ENCODE measurements around the gene AP3S2. TPM values are rescaled to one million over a fixed set of nuclear protein-coding genes. Genes with fewer than 3 reads are reported as not detected.
"Not testable (repeated sequence)": the region's sequence is repeated elsewhere in the genome, so short reads cannot be mapped to it uniquely, and the experiment has no call there.

Gene AP3S2
- 10 to 100 TPM; 28.5 to 40.2 TPM for total RNA-seq

DNA sequence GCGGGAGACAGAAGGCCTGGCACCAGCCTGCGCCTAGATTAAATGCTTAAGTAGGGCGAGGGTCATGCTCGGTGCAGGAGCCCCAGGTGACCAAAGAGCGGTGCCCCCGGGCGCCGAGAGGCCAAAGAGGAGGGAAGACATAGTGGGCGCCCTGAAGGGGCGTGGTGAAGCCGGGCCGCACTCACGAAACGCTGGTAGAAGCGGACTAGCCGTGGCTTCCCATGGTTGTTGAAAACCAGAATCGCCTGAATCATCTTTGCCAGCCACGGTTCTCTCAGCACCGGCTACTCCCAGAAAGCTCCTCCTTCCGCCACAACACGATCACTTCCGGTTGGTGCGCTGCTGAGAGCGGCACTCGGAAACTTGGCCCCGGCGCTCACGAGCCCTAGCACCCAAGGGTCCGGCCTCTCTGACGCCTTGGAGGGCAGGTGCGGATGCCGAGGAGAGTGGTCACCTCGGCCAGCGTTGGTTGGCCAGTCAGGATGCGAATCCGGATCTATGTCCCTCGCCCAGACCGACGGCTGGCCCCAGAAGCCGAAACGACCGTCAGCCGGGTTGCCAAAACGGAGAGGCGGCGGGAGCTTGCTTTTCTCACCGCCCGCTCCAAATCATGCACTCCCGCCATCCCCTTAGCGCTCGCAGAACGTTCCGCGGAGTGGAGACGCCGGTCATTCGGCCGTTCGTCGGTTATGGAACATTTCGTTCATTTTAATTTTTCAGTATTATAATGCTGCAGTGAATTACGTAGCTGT is at the start of gene AP3S2:
Gene AP3S2 (minus strand): TSS at position 299 of the 752 bp plus-strand sequence. CDS start 45 bp downstream, at position 254.
- Mint-ChIP-seq H3K4me1 (ENCODE audit: low read depth) (peaks cover 72% of the 10 kb centered on the region), H3K9me3 (no peaks in the 10 kb centered on the region), H3K27me3 (ENCODE audit: low read depth) (no peaks in the 10 kb centered on the region), H3K27ac (peak within 1 kb of the TSS; percentile 97), H3K4me3 (peak within 1 kb of the TSS; percentile 92 to 99), H3K36me3 (ENCODE audit: insufficient read depth in 2 of 2) (no peaks in the 10 kb centered on the region)
- DNase-seq, result peak; percentile 94
- ATAC-seq (replicated peaks in 1 of 2), result peak; percentile 92 to 93

DNA sequence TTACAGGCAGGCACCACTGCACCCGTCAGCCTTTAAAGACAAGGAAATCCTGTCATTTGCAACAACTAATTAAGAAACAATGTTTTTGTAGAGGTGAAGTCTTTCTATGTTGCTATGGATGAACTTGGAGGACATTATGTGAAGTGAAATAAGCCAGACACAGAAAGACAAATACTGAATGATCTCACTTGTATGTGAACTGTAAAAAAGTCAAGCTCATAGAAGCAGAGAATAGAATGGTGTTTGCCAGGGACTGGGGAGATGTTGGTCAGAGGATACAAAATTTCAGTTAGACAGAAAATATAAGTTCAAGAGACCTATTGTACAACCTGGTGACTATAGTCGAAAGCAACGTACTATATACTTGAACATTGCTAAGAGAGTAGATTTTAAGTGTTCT is 46.1 kb upstream of the AP3S2 start:
- DNase-seq (no peak), ATAC-seq (replicated peaks in 1 of 2) (no peak)
- Mint-ChIP-seq H3K36me3 (ENCODE audit: insufficient read depth in 2 of 2) (no peaks in the 10 kb centered on the region), H3K4me3 (no peak overlapping the region), H3K27me3 (ENCODE audit: low read depth) (peaks cover 4% of the 10 kb centered on the region), H3K4me1 (ENCODE audit: low read depth) (peaks cover 26% of the 10 kb centered on the region), H3K27ac (no peak overlapping the region), H3K9me3 (no peaks in the 10 kb centered on the region)

DNA sequence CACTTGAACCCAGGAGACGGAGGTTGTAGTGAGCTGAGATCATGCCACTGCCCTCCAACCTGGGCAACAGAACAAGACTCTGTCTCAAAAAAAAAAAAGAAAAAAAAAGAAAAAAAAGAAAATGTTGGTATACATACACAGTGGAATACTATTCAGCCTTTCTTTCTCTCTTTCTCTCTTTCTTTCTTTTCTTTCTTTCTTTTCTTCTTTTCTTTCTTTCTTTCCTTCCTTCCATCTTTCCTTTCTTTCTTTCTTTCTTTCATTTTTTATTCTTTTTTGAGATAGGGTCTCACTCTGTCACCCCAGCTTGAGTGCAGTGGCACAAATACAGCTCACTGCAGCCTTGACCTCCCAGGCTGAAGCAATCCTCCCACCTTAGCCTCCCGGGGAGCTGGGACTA is 45.6 kb upstream of the AP3S2 start:
- not testable (repeated sequence) for H3K36me3 Mint-ChIP-seq (ENCODE audit: insufficient read depth in 2 of 2); H3K4me3 Mint-ChIP-seq; ATAC-seq (replicated peaks in 1 of 2); H3K27ac Mint-ChIP-seq; H3K9me3 Mint-ChIP-seq; DNase-seq; H3K27me3 Mint-ChIP-seq (ENCODE audit: low read depth)
- H3K4me1 Mint-ChIP-seq (ENCODE audit: low read depth), result peaks cover 26% of the 10 kb centered on the region

DNA sequence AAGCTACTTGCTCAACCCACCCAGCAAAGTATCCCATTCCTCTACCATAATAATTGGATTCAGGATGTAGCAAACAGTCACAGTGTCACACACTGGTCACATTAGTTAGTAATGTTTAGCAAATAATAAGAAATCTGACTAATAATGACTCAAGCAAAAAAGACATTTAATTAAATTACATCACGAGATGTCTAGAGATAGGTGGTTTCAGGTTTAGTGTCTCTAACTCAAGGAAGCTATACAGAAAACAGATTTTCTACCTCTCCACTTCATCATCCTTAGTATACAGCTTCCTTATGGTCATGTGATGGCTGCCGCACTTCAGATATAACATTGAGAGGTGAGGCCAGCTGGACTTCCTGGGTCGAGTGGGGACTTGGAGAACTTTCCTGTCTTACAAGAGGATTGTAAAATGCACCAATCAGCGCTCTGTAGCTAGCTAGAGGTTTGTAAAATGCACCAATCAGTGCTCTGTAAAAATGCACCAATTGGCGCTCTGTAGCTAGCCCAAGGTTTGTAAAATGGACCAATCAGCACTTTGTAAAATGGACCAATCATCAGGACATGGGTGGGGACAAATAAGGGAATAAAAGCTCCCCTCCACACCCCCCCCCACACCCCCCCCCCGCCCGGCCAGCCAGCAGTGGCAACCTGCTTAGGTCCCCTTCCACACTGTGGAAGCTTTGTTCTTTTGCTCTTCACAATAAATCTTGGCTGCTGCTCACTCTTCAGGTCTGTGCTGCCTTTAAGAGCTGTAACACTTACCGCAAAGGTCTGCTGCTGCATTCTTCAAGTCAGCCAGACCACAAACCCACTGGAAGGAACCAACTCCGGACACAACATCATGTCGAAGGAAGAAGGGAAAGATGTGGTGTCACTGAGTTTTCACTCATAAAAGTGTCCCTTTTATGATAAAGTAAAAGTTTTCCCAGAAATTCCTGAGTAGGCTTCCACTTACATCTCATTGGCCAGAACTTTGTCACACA is 43.9 kb upstream of the AP3S2 start:
- DNase-seq (no peak), ATAC-seq (replicated peaks in 1 of 2) (peak in 1 of 2 donors; percentile 32)

DNA sequence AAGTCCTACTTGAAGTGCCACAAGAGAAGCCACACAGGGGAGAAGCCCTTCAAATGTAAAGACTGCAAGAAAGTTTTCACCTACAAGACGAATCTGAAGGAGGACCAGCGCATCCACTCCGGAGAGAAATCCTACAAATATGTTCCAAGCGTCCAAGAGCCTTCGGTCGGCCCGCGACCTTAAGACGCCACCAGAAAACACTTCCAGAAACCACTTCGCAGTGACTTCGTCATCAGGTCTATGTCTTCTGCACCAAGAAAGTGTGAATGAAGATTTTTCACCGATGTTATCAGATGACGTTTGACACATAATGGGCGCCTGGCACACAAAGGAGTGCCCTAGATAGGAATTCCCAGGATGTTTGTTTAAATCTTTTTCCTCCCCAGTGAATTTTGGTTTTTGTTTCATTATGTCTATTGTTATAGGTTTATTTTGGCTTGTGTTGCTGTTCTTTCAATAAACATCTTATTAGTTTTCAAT is 43.0 kb upstream of the AP3S2 start:
- Mint-ChIP-seq H3K9me3 (no peaks in the 10 kb centered on the region), H3K4me3 (peak overlapping the region in 1 of 2 donors; percentile 28), H3K4me1 (ENCODE audit: low read depth) (peaks cover 26% of the 10 kb centered on the region), H3K27me3 (ENCODE audit: low read depth) (peaks cover 4% of the 10 kb centered on the region), H3K36me3 (ENCODE audit: insufficient read depth in 2 of 2) (no peaks in the 10 kb centered on the region), H3K27ac (no peak overlapping the region)
- no peak for DNase-seq
- ATAC-seq (replicated peaks in 1 of 2), result no peak

More for the DNA sequence above, 43.9 kb upstream of the AP3S2 start:
- no peak overlapping the region for H3K27ac Mint-ChIP-seq
- no peaks in the 10 kb centered on the region for H3K9me3 Mint-ChIP-seq
- peaks cover 4% of the 10 kb centered on the region for H3K27me3 Mint-ChIP-seq (ENCODE audit: low read depth)
- H3K4me3 Mint-ChIP-seq, result no peak overlapping the region
- peaks cover 26% of the 10 kb centered on the region for H3K4me1 Mint-ChIP-seq (ENCODE audit: low read depth)
- no peaks in the 10 kb centered on the region for H3K36me3 Mint-ChIP-seq (ENCODE audit: insufficient read depth in 2 of 2)

DNA sequence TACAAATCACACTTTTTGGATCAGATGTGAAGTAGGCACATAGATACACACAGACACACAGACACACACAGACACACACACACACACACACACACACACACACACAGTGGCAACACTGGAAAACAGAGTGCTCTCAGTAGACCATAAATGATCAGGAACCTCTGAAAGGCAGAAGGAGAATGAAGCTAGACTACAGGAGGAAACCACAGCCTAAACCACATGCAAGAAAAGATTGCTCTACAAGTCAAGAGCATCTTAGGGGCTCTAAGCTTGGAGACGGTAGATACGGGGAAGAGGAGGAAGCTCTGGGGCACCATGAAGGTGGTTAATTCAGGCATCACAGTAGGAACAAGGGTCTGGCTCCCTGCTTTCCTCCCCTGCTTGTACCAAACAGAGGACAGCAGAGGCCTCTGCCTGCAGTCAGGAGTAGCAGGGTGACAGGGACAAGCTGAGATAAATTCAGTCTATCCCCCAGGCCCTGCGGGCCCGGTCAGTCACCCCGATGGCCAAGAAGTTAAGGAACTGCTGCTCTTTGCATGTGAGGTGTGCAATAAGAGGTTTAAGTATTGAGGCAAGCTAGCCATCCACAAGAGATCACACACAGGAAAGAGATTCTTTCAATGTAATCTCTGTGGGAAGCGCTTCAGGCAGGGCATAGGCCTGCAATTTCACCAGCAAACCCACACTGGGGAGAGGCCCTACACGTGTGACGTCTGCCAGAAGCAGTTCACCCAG is 42.4 kb upstream of the AP3S2 start:
- DNase-seq (peak; percentile 11 to 31), ATAC-seq (replicated peaks in 1 of 2) (peak; percentile 66 to 84)
- Mint-ChIP-seq H3K36me3 (ENCODE audit: insufficient read depth in 2 of 2) (no peaks in the 10 kb centered on the region), H3K27ac (no peak overlapping the region), H3K27me3 (ENCODE audit: low read depth) (peaks cover 4% of the 10 kb centered on the region), H3K4me3 (peak overlapping the region in 1 of 2 donors; percentile 28), H3K4me1 (ENCODE audit: low read depth) (peaks cover 26% of the 10 kb centered on the region), H3K9me3 (no peaks in the 10 kb centered on the region)

DNA sequence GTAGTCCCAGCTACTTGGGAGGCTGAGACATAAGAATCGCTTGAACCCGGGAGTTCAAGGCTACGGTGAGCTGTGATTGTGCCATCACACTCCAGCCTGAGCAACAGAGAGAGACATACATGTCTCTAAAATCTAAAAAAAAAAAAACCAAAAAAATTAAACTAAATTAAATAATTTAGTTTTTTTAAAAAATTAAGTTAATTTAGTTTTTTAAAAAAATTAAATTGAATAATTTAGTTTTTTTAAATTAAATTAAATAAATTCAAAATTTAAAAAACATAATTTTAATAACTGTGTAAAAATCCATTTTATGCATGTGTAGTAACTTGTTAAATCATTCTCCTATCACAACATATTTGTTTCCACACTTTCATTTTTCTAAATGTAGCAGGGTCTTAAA is 39.1 kb upstream of the AP3S2 start:
- Mint-ChIP-seq H3K27me3 (ENCODE audit: low read depth) (peaks cover under 1% of the 10 kb centered on the region), H3K4me1 (ENCODE audit: low read depth) (peaks cover 23% of the 10 kb centered on the region), H3K27ac (no peak overlapping the region), H3K36me3 (ENCODE audit: insufficient read depth in 2 of 2) (no peaks in the 10 kb centered on the region), H3K4me3 (no peak overlapping the region), H3K9me3 (no peaks in the 10 kb centered on the region)
- DNase-seq (no peak), ATAC-seq (replicated peaks in 1 of 2) (no peak)

DNA sequence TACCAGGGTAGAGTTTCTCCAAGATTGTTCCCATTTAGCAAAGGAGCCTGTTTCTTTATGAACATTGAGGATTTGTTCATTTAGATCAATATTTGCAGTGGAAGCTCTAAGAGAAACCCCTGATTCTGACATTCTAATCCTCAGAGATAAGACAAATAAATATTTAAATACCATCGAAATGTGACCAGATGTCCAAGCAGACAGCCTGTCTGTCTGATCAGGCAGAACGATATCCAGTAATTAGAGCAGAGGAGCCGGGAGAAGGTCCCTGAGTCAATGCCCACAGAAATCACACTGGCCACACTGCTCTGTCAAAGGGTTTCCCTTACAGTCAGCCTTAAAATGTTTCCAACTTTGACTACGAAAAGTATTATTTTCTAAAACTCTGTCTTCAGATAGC is 34.6 kb upstream of the AP3S2 start:
- no peaks in the 10 kb centered on the region for H3K9me3 Mint-ChIP-seq
- H3K4me3 Mint-ChIP-seq, result no peak overlapping the region
- no peaks in the 10 kb centered on the region for H3K27me3 Mint-ChIP-seq (ENCODE audit: low read depth)
- H3K27ac Mint-ChIP-seq, result no peak overlapping the region
- no peaks in the 10 kb centered on the region for H3K4me1 Mint-ChIP-seq (ENCODE audit: low read depth)
- no peak for DNase-seq
- H3K36me3 Mint-ChIP-seq (ENCODE audit: insufficient read depth in 2 of 2), result no peaks in the 10 kb centered on the region
- ATAC-seq (replicated peaks in 1 of 2), result no peak

DNA sequence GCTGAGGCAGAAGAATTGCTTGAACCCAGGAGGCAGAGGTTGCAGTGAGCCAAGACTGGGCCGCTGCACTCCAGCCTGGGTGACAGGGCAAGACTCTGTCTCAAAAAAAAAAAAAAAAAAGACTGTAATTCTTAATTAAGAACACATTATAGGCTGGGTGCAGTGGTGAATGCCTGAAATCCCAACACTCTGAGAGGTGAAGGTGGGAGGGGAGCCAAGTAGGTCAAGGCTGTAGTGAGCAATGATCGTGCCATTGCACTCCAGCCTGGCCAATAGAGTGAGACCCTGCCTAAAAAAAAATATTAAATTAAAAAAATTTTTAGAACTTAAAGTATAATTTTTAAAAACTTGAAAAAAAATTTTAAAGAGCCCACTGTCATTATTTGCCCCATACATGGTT is 32.4 kb upstream of the AP3S2 start:
- DNase-seq (no peak), ATAC-seq (replicated peaks in 1 of 2) (no peak)
- H3K4me1 Mint-ChIP-seq (ENCODE audit: low read depth), result no peaks in the 10 kb centered on the region
- H3K27me3 Mint-ChIP-seq (ENCODE audit: low read depth), result no peaks in the 10 kb centered on the region
- no peaks in the 10 kb centered on the region for H3K9me3 Mint-ChIP-seq
- H3K4me3 Mint-ChIP-seq, result no peak overlapping the region
- no peak overlapping the region for H3K27ac Mint-ChIP-seq
- no peaks in the 10 kb centered on the region for H3K36me3 Mint-ChIP-seq (ENCODE audit: insufficient read depth in 2 of 2)

DNA sequence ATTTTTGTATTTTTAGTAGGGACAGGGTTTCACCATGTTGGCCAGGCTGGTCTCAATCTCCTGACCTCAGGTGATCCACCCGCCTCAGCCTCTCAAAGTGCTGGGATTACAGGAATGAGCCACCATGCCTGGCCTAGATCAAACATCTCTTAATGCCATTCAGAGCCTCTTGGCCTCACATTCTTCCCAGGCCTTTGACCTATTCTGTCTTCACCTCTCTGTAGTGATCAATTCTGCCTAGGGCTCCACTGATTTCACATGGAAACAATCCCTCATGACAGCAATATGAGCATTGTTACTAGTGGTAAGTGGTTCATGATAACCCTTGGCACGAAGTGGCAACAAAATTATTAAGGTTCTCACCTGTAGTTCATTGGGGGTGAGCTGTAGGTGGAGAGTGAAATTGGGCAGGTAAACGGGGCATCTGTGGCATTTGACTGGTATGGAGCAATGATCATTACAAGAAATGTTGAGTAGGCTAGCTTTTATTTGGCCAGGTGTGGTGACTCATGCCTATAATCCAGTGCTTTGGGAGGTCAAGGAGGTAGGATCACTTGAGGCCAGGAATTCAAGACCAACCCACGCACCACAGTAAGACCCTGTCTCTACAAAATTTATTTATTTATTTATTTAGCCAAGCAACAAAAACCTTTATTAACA is 23.8 kb upstream of the AP3S2 start:
- Mint-ChIP-seq H3K27ac (no peak overlapping the region), H3K9me3 (no peaks in the 10 kb centered on the region), H3K4me3 (no peak overlapping the region), H3K4me1 (ENCODE audit: low read depth) (no peaks in the 10 kb centered on the region), H3K36me3 (ENCODE audit: insufficient read depth in 2 of 2) (no peaks in the 10 kb centered on the region), H3K27me3 (ENCODE audit: low read depth) (peaks cover 19% of the 10 kb centered on the region)
- DNase-seq, result no peak
- ATAC-seq (replicated peaks in 1 of 2), result no peak

DNA sequence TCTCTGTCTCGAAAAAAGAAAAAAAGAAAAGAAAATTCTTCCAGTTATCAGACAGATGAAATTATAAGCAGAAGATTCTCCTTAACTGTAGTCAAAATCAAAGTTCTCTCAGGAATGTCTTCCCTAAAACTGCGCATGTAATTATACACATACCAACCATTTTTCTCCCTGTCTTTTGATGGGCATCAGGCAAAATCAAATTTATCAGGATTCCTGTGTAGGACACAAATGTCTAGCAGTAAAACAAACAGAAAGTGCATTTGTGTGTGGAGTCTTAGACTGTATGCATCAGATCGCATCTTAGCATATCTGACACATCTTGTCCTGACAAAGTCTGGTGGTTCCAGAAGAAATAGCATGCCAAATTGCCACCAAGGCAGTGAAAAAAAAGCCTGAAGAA is 22.9 kb upstream of the AP3S2 start:
- no peaks in the 10 kb centered on the region for H3K9me3 Mint-ChIP-seq
- H3K4me1 Mint-ChIP-seq (ENCODE audit: low read depth), result no peaks in the 10 kb centered on the region
- no peaks in the 10 kb centered on the region for H3K36me3 Mint-ChIP-seq (ENCODE audit: insufficient read depth in 2 of 2)
- H3K27ac Mint-ChIP-seq, result no peak overlapping the region
- no peak overlapping the region for H3K4me3 Mint-ChIP-seq
- H3K27me3 Mint-ChIP-seq (ENCODE audit: low read depth), result peaks cover 26% of the 10 kb centered on the region
- DNase-seq, result no peak
- ATAC-seq (replicated peaks in 1 of 2), result no peak

DNA sequence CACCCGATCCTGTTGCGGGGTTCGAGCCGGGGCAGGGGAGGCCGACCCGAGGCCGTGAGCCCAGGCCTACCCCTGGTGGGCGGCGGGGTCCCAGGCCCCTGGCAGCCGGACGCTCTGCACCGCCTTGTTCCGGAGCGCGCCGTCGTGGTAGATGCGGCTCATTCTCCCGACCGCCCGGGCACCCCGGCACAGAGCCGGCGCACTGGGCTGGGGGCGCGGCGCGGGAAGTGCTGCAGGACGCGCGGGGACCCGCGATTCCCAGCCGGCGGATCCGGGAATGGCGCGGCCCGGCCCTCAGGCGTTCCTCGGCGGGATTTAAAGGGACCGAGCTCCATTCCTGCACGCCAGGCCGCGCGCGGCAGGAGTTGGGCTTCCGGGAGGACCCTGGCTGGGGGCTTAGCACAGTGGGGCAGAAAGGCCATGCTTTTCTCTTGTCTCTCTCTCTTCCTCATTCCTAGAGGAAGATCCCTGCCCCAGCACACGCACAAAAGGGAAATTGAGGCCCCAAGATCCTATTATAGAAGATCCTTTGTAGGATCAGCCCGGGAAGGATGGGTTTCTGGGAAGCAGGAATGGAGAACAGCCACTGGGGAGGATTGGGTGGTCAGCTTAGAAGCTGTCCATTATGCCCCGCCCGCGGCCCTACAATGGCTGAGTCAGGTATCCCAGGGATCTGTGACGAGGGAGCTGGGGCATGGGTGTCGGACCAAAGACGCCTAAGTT is 19.0 kb upstream of the AP3S2 start, which contains the start of gene ARPIN:
Gene ARPIN (minus strand): TSS at position 279 of the 723 bp plus-strand sequence. CDS start 117 bp downstream, at position 162.
- Mint-ChIP-seq H3K27ac (no peak within 1 kb of the TSS), H3K4me1 (ENCODE audit: low read depth) (no peaks in the 10 kb centered on the region), H3K9me3 (no peaks in the 10 kb centered on the region), H3K36me3 (ENCODE audit: insufficient read depth in 2 of 2) (no peaks in the 10 kb centered on the region), H3K4me3 (peak within 1 kb of the TSS; percentile 52 to 66), H3K27me3 (ENCODE audit: low read depth) (peaks cover 41% of the 10 kb centered on the region)
- peak in 1 of 2 donors; percentile 26 for DNase-seq
- peak; percentile 60 for ATAC-seq (replicated peaks in 1 of 2)

Measured in activated T-cell treated with anti-CD3 and anti-CD28 coated beads, Interleukin-2, amount 50 U/mL, for 72 hours (primary cell).